Endothelial cell of umbilical vein (primary cell): Measurements from ENCODE around the gene KCNH5. TPM values are rescaled to one million over a fixed set of nuclear protein-coding genes. Genes with fewer than 3 reads are reported as not detected.

Source experiments
- BruUV-seq: library from RNA; stranded (reverse); fragments of 400-500 nt; replicated peaks from 2 replicates; lab custom pipeline; 2021; lab: Mats Ljungman, UMichigan
- CTCF ChIA-PET: fragments of 300-600, 350-600 bp; sonication (Branson Sonifier 250); formaldehyde crosslinking; loops from one replicate; lab custom pipeline; 2021; ENCODE audit warnings: antibody characterized with exemption, inconsistent platforms; lab: Charles Lee
- POLR2A ChIA-PET: fragments of 300-600, 350-600 bp; sonication (Branson Sonifier 250); formaldehyde crosslinking; loops from one replicate; lab custom pipeline; 2021; ENCODE audit warnings: antibody characterized with exemption, inconsistent platforms; lab: Charles Lee
- DNase-seq: peaks from one replicate; pipeline ENCODE4 v3.0.0-alpha.2; 2011; ENCODE audit warnings: low read depth, low spot score
- FAIRE-seq: peaks from 2 replicates; lab custom pipeline; 2011; peaks lifted over from hg19 to GRCh38; lab: Jason Lieb, UNC
- H2AFZ ChIP-seq: 2 replicates; pipeline ENCODE4 v1.6.0; 2012; ENCODE audit warnings: low read depth, low read length, control low read depth, inconsistent platforms
- H3K27ac ChIP-seq: 2 replicates; pipeline ENCODE4 v1.5.1; 2011; ENCODE audit warnings: low read depth, mild to moderate bottlenecking, control low read depth, low read length, moderate library complexity; ENCODE audit not compliant: insufficient read depth
- H3K27me3 ChIP-seq, 2 experiments: 2 replicates each; pipeline versions ENCODE4 v1.6.0 to v1.6.1; 2011; ENCODE audit warnings: low read length in 2 of 2, mixed read lengths in 1 of 2; ENCODE audit not compliant: control insufficient read depth in 2 of 2, insufficient read depth in 2 of 2
- H3K36me3 ChIP-seq, 2 experiments: 2 replicates in 1 of 2; 3 replicates in 1 of 2; pipeline ENCODE4 v1.5.1; 2011; ENCODE audit warnings: low read length in 2 of 2, mild to moderate bottlenecking in 1 of 2, moderate library complexity in 1 of 2; ENCODE audit not compliant: control insufficient read depth in 2 of 2, insufficient read depth in 2 of 2; ENCODE audit errors: extremely low read depth in 1 of 2
- H3K4me1 ChIP-seq: 3 replicates; pipeline ENCODE4 v1.5.1; 2011; ENCODE audit warnings: mild to moderate bottlenecking, low read length; ENCODE audit not compliant: control insufficient read depth, insufficient read depth; ENCODE audit errors: extremely low read depth
- H3K4me2 ChIP-seq: 2 replicates; pipeline ENCODE4 v1.6.1; 2011; ENCODE audit warnings: low read length, control low read depth, mixed read lengths; ENCODE audit not compliant: insufficient read depth
- H3K4me3 ChIP-seq, 3 experiments: fragments of 200-600 bp in 1 of 3; sonication (generic), shearing (Covaris generic) in 1 of 3; replicated peaks in 1 of 3; 2 replicates each; pipeline ENCODE4 v1.5.1; 2011 to 2016; ENCODE audit warnings: control low read depth in 3 of 3, low read length in 3 of 3, mild to moderate bottlenecking in 2 of 3, inconsistent platforms in 1 of 3, low read depth in 1 of 3, moderate library complexity in 1 of 3; ENCODE audit not compliant: insufficient read depth in 1 of 3
- H3K79me2 ChIP-seq: 2 replicates; pipeline ENCODE4 v1.6.0; 2012; ENCODE audit warnings: low read length, inconsistent platforms; ENCODE audit not compliant: control insufficient read depth, insufficient read depth
- H3K9ac ChIP-seq: replicated peaks from 2 replicates; pipeline ENCODE3; 2011; ENCODE audit warnings: low read length, control low read depth; ENCODE audit not compliant: insufficient read depth; ENCODE audit errors: extremely low read depth
- H3K9me1 ChIP-seq: replicated peaks from 3 replicates; pipeline ENCODE4 v1.6.0; 2011; ENCODE audit warnings: mild to moderate bottlenecking, low read length; ENCODE audit not compliant: control insufficient read depth, insufficient read depth; ENCODE audit errors: extremely low read depth
- H3K9me3 ChIP-seq: replicated peaks from 2 replicates; pipeline ENCODE4 v1.5.1; 2012; ENCODE audit warnings: low read length, inconsistent platforms; ENCODE audit not compliant: control insufficient read depth, insufficient read depth
- H4K20me1 ChIP-seq: replicated peaks from 2 replicates; pipeline ENCODE3; 2011; ENCODE audit warnings: mild to moderate bottlenecking, low read length; ENCODE audit not compliant: control insufficient read depth, insufficient read depth; ENCODE audit errors: extremely low read depth
- EZH2 ChIP-seq: IDR thresholded peaks from 2 replicates; pipeline ENCODE4 v1.6.1; 2012; ENCODE audit warnings: borderline replicate concordance, low read depth, mild to moderate bottlenecking, moderate library complexity, low read length, inconsistent platforms; ENCODE audit not compliant: severe bottlenecking
- FOS ChIP-seq: IDR thresholded peaks from 2 replicates; pipeline ENCODE4 v1.6.1; 2011; ENCODE audit warnings: mild to moderate bottlenecking, low read length, moderate library complexity, borderline replicate concordance; ENCODE audit not compliant: insufficient read depth
- GATA2 ChIP-seq: IDR thresholded peaks from 2 replicates; pipeline ENCODE4 v1.7.0; 2011; ENCODE audit warnings: low read depth, mild to moderate bottlenecking, moderate library complexity, mixed read lengths, low read length; ENCODE audit not compliant: insufficient read length, insufficient read depth
- JUN ChIP-seq: IDR thresholded peaks from 2 replicates; pipeline ENCODE4 v1.6.1; 2011; ENCODE audit warnings: borderline replicate concordance, low read depth; ENCODE audit not compliant: insufficient read length, insufficient read depth
- MAX ChIP-seq: IDR thresholded peaks from 2 replicates; pipeline ENCODE4 v1.6.1; 2011; ENCODE audit not compliant: insufficient read depth, insufficient read length
- MYC ChIP-seq: IDR thresholded peaks from one replicate; pipeline ENCODE4 v1.6.1; 2011; ENCODE audit warnings: mild to moderate bottlenecking, low read depth, low read length
- POLR2A ChIP-seq: IDR thresholded peaks from 2 replicates; pipeline ENCODE4 v1.6.1; 2012; ENCODE audit warnings: low read depth, mild to moderate bottlenecking, control low read depth, low read length
- POLR2AphosphoS5 ChIP-seq: IDR thresholded peaks from 2 replicates; pipeline ENCODE4 v1.6.1; 2012; ENCODE audit warnings: low read depth, mild to moderate bottlenecking, control low read depth, low read length, moderate library complexity; ENCODE audit not compliant: insufficient read depth
- dilution Hi-C: fragments of 300-500 bp; cut with MboI; formaldehyde crosslinking; loops from one replicate; pipeline ENCODE4 v1.15.0; 2019; ENCODE audit warnings: low sequenced_read_pairs; ENCODE audit not compliant: extremely low pct_ligation_motif_present
- intact Hi-C: fragments of 100-400 bp; cut with micrococcal nuclease; formaldehyde crosslinking; loops from one replicate; pipeline ENCODE4 v1.10.0; 2022
- polyA plus RNA-seq, 4 experiments: library from polyadenylated mRNA; depleted of rRNA in 3 of 4; stranded (reverse) in 3 of 4; unstranded in 1 of 4; fragments of >200 nt; gene quantifications; 2 replicates each; pipeline versions ENCODE4 v1.2.1 to v1.2.3, GENCODE V29; 2011 to 2012; ENCODE audit warnings: missing spikeins in 1 of 4
- total RNA-seq: library from RNA; stranded (reverse); gene quantifications from 2 replicates; pipeline ENCODE4 v1.2.3, GENCODE V29; 2021
- TF ChIP-seq, protein P1 (sequence below), 2 donors: IDR thresholded peaks; 1 replicate in 1 of 2; 2 replicates in 1 of 2; pipeline ENCODE4 v1.5.1; 2011; ENCODE audit warnings: low read length in 2 of 2, mild to moderate bottlenecking in 2 of 2, moderate library complexity in 2 of 2, control low read depth in 1 of 2, inconsistent platforms in 1 of 2, low read depth in 1 of 2; ENCODE audit not compliant: insufficient read depth in 1 of 2; ENCODE audit errors: extremely low read depth in 1 of 2

Gene KCNH5
- total and polyA plus RNA-seq, 2 donors (not counting 3 experiments of a cell fraction or from before 2014, with no cell fraction given) = not detected

DNA sequence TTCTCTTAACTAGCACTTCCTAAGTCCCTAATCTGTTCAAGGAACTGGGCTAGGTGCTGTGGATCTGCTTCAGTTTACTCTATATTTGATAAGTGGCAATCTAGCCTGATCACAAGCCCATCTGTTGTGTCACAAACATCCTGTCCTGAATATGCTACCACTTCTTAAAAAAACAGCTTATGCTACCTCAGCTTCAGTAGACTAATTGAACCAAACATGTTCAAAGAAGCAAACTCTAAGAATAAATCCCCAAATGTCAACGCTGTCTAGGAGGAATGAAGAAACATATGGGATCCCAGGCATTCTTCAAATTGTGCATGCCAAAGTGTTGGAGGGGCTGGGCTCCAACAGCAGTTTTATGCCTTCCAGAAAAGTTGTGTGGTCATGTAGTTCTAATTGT lies 10.4 kb upstream of the KCNH5 start:
- no peaks in the 10 kb centered on the region for H3K9me3 ChIP-seq
- dilution Hi-C loops (no loop called here), intact Hi-C loops (no loop called here)
- H3K36me3 ChIP-seq = no peaks in the 10 kb centered on the region
- H3K4me2 ChIP-seq = no peak overlapping the region
- TF ChIP-seq POLR2A (no peak), GATA2 (no peak), EZH2 (no peak), POLR2AphosphoS5 (no peak), MAX (no peak), JUN (no peak), FOS (no peak), MYC (no peak)
- TF ChIP-seq, protein P1, sequence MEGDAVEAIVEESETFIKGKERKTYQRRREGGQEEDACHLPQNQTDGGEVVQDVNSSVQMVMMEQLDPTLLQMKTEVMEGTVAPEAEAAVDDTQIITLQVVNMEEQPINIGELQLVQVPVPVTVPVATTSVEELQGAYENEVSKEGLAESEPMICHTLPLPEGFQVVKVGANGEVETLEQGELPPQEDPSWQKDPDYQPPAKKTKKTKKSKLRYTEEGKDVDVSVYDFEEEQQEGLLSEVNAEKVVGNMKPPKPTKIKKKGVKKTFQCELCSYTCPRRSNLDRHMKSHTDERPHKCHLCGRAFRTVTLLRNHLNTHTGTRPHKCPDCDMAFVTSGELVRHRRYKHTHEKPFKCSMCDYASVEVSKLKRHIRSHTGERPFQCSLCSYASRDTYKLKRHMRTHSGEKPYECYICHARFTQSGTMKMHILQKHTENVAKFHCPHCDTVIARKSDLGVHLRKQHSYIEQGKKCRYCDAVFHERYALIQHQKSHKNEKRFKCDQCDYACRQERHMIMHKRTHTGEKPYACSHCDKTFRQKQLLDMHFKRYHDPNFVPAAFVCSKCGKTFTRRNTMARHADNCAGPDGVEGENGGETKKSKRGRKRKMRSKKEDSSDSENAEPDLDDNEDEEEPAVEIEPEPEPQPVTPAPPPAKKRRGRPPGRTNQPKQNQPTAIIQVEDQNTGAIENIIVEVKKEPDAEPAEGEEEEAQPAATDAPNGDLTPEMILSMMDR (IDR thresholded peaks at IDR 0.05; ENCODE audit: extremely low read depth in 1 of 2, insufficient read depth in 1 of 2, low read depth in 1 of 2, low read length in 2 of 2) = no peak
- H3K27me3 ChIP-seq = peaks cover 0 to 8% of the 10 kb centered on the region in 2 experiments
- no peaks in the 10 kb centered on the region for H3K79me2 ChIP-seq
- ChIA-PET POLR2A (no interaction called here), CTCF (interaction anchor here (1.1 kb wide), 1 partner anchor 23 kb away, joined by 3 read pairs; no protein-coding TSS in a partner anchor)
- H3K4me1 ChIP-seq = no peaks in the 10 kb centered on the region
- no peak overlapping the region for H2AFZ ChIP-seq
- no peaks in the 10 kb centered on the region for H3K9me1 ChIP-seq
- BruUV-seq = no TSS peak
- FAIRE-seq (no peak), DNase-seq (no peak)
- no peak overlapping the region for H3K4me3 ChIP-seq
- no peak overlapping the region for H3K9ac ChIP-seq
- H3K27ac ChIP-seq = no peak overlapping the region
- no peaks in the 10 kb centered on the region for H4K20me1 ChIP-seq
